NOMO-1 (cell line): ENCODE results near the gene TSPAN14.
"Not testable (repeated sequence)": the region's sequence is repeated elsewhere in the genome, so short reads cannot be mapped to it uniquely, and the experiment has no call there.

ENCODE experiments used
- DNase-seq, 2 experiments: peaks; one replicate each; lab custom pipeline; 2025; ENCODE audit not compliant: unreplicated experiment in 2 of 2; lab: John Stamatoyannopoulos, UW

TSPAN14 gene

GRCh38 chr10:80539421-80540031, 85.4 kb downstream of the TSPAN14 start:
- no peak for DNase-seq

DNA sequence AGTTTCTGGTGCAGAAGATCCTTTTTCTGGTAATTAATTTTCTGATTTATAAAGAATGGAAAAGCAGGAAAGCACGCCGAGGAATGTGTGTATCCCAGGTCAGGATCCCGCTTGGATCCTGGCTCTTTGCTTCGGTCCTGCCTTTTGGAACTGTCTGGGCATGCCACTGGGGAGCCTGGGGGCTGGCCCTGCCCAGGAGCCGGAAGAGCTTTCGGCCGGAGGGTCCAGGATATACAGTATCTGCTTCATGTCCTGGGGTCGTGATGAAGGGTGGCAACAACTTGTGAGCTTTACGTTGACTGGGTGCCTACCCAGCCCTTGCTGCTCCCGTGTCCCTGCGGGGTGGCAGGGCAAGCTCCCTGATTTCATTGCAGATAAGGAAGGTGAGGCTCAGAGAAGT, 86.0 kb downstream of the TSPAN14 start:
- no peak for DNase-seq

GRCh38 chr10:80540618-80540980, 86.5 kb downstream of the TSPAN14 start:
- no peak for DNase-seq

- no peak for DNase-seq
Observed at GRCh38 chr10:80540981-80541750, 87.1 kb downstream of the TSPAN14 start.

- no peak for DNase-seq
Observed at GRCh38 chr10:80542053-80542452, 87.9 kb downstream of the TSPAN14 start.

- DNase-seq: no peak
Observed at GRCh38 chr10:80542652-80543318, 88.7 kb downstream of the TSPAN14 start.

DNA sequence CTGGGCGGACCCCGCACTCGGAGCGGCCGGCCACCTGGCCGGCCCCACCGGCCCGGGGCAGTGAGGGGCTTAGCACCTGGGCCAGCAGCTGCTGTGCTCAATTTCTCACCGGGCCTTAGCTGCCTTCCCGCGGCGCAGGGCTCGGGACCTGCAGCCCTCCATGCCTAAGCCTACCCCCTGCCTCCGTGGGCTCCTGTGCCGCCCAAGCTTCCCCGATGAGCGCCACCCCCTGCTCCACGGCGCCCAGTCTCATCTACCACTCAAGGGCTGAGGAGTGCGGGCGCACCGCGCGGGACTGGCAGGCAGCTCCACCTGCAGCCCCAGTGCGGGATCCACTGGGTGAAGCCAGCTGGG, 89.2 kb downstream of the TSPAN14 start:
- not testable (repeated sequence) for DNase-seq

DNA sequence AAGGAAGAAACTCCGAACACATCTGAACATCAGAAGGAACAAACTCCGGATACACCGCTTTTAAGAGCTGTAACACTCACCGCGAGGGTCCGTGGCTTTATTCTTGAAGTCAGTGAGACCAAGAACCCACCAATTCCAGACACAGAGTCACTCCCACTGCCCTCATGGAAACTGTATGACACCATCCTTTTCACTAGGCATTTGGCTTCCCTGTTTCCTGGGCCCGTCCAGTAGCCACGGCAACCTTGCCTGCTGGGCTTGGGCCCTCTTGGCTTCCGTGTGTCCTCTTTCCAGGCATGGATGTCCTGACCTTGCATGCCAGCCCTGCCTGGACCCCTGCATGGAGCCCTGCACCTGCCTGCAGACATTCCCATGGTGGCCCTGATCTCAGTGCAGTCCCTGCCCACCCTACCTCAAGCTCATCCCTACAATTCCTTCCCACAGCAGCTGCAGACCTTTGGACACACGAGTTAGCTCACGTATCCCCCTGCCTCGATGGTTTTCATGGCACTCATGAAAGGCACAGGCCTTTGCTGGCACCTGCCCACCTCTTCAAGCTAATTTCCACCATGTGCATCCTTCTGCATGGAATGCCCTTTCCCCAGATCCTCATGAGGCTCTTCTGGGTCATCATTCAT, 90.3 kb downstream of the TSPAN14 start:
- DNase-seq: no peak

- no peak for DNase-seq
Observed at GRCh38 chr10:80545258-80545881, 91.3 kb downstream of the TSPAN14 start.

GRCh38 chr10:80552151-80552646, 98.1 kb downstream of the TSPAN14 start:
- no peak for DNase-seq

- peak in 1 of 2 experiments; percentile 20 for DNase-seq
Observed at GRCh38 chr10:80553436-80553835, 99.3 kb downstream of the TSPAN14 start.

DNA sequence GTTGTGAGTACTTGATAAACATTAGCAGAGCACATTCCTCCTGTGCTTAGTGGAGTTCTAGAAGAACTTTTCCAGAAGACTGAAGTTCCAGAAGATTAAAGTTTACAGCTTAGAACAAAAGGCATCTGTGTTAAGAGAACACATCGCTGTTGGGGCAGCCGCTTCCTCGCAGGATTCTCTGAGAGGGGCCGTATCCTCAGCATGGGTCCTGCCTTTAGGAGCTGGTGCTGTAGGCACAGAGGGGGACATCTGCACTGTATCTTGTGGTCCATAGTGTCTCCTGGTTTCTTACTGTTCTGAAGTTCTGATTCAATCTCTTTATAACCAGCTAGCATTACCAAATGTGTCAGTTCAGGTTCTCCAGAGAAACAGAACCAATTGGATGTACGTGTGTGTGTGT, 99.9 kb downstream of the TSPAN14 start:
- DNase-seq: no peak

DNA sequence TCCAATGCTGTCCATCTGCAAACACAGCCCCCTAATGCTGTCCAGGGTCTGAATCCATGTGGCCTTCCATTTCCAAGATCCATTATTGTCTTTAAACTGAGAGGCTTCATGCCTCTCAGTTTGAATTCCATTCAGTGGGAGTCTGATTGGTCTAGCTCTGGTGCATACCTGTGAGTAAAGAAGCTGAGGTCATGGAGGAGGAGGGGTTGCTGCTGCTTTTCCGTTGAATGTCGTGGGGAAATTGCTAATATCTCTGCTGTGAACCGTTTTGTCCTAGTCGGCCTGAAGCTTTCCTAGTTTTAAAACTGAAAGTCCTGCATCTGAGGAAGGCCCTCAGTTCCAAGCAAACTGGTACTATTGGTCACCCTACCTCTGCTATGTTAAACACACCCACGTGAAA, 101.3 kb downstream of the TSPAN14 start:
- no peak for DNase-seq

GRCh38 chr10:80561950-80562349, 107.8 kb downstream of the TSPAN14 start:
- no peak for DNase-seq

- DNase-seq: no peak
Observed at GRCh38 chr10:80567292-80567691, 113.2 kb downstream of the TSPAN14 start.

GRCh38 chr10:80569131-80569895, 115.2 kb downstream of the TSPAN14 start:
- DNase-seq: no peak

DNA sequence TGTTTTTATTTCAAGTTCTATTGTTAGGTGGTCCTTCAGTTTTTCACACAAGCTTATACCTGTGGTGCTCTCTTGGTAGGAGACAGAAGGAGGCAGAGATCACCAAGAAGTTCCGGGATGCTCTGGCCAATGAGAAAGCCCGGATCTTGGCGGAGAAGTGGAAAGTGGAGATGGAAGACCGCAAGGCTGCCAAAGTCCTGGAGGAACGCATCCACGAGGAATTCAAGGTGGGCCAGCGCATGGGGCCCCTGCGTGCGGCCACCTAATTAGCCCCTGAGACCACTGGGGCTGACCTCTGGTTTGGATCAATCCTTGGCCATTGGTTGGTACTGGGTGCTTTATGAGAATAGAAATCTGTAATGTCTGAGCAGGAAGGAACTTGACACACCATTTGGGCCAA, 117.2 kb downstream of the TSPAN14 start:
- no peak for DNase-seq

- peak in 1 of 2 experiments; percentile 24 for DNase-seq
Observed at GRCh38 chr10:80579181-80579763, 125.2 kb downstream of the TSPAN14 start.

- peak in 1 of 2 experiments; percentile 40 for DNase-seq
Observed at GRCh38 chr10:80579849-80580637, 125.9 kb downstream of the TSPAN14 start.
